HepG2 (cell line): ENCODE measurements around the gene MATN1. TPM values are rescaled to one million over a fixed set of nuclear protein-coding genes. Genes with fewer than 3 reads are reported as not detected.

Source experiments
- ATAC-seq: fragments of 200-7000 bp; cut with Tn5 transposase; 3 replicates; pipeline ENCODE4 v1.9.1; 2020; ENCODE audit warnings: mild to moderate bottlenecking, moderate library complexity
- BruUV-seq: library from RNA; stranded (reverse); fragments of 400-500 nt; replicated peaks from 2 replicates; lab custom pipeline; 2021; lab: Mats Ljungman, UMichigan
- CTCF ChIA-PET: fragments of 300-600 bp; formaldehyde crosslinking; extraction: SDS; loops from one replicate; lab custom pipeline; 2021; ENCODE audit warnings: low total read pairs, inconsistent platforms, low intra/inter-chr PET ratio; lab: Yijun Ruan, JAX
- POLR2A ChIA-PET: fragments of 350-600 bp; sonication (Branson Sonifier 250); formaldehyde crosslinking; loops from one replicate; lab custom pipeline; 2020; ENCODE audit warnings: antibody characterized with exemption, inconsistent platforms; lab: Yijun Ruan, JAX
- DNase-seq: peaks from one replicate; pipeline ENCODE4 v3.0.0-alpha.2; 2015; ENCODE audit warnings: low spot score
- FAIRE-seq: peaks from 3 replicates; lab custom pipeline; 2011; peaks lifted over from hg19 to GRCh38; lab: Jason Lieb, UNC
- H2AFZ ChIP-seq: one replicate; pipeline ENCODE4 v1.6.1; 2011; ENCODE audit warnings: low read length, inconsistent platforms
- H3K27ac ChIP-seq: fragments of 300-600 bp; 3 replicates; pipeline ENCODE4 v1.8.0; 2011; ENCODE audit warnings: mixed run types, mild to moderate bottlenecking, mixed read lengths, low read length, inconsistent platforms; ENCODE audit not compliant: insufficient read depth; ENCODE audit errors: extremely low read length
- H3K27me3 ChIP-seq, 2 experiments: fragments of 200-600 bp in 1 of 2; 2 replicates in 1 of 2; 3 replicates in 1 of 2; pipeline versions ENCODE4 v1.6.0 to v1.8.0; 2011; ENCODE audit warnings: low read length in 2 of 2, mild to moderate bottlenecking in 2 of 2, moderate library complexity in 2 of 2, inconsistent platforms in 1 of 2; ENCODE audit not compliant: insufficient read depth in 2 of 2, control insufficient read depth in 1 of 2
- H3K36me3 ChIP-seq, 2 experiments: fragments of 200-600 bp in 1 of 2; replicated peaks in 1 of 2; 2 replicates in 1 of 2; 3 replicates in 1 of 2; pipeline versions ENCODE4 v1.5.1 to v1.8.0; 2011; ENCODE audit warnings: low read length in 2 of 2, inconsistent platforms in 1 of 2; ENCODE audit not compliant: insufficient read depth in 2 of 2, control insufficient read depth in 1 of 2
- H3K4me1 ChIP-seq: 2 replicates; pipeline ENCODE4 v1.5.1; 2012; ENCODE audit warnings: low read length, inconsistent platforms; ENCODE audit not compliant: insufficient read depth
- H3K4me2 ChIP-seq: 2 replicates; pipeline ENCODE4 v1.6.0; 2011; ENCODE audit warnings: low read depth, low read length, inconsistent platforms
- H3K4me3 ChIP-seq, 3 experiments: fragments of 200-600 bp in 1 of 3; sonication (generic), shearing (Covaris generic) in 1 of 3; replicated peaks in 1 of 3; 2 replicates each; pipeline ENCODE4 v1.5.1; 2011 to 2016; ENCODE audit warnings: low read length in 3 of 3, inconsistent platforms in 2 of 3, low read depth in 2 of 3, mild to moderate bottlenecking in 2 of 3, control low read depth in 1 of 3, mixed read lengths in 1 of 3; ENCODE audit not compliant: insufficient read depth in 1 of 3
- H3K79me2 ChIP-seq: one replicate; pipeline ENCODE4 v1.6.1; 2011; ENCODE audit warnings: low read length, inconsistent platforms; ENCODE audit not compliant: insufficient read depth
- H3K9ac ChIP-seq: 2 replicates; pipeline ENCODE4 v1.6.0; 2011; ENCODE audit warnings: mild to moderate bottlenecking, low read depth, low read length, inconsistent platforms; ENCODE audit not compliant: insufficient read depth
- H3K9me3 ChIP-seq: 2 replicates; pipeline ENCODE4 v1.5.1; 2012; ENCODE audit warnings: mild to moderate bottlenecking, low read length
- H4K20me1 ChIP-seq: 2 replicates; pipeline ENCODE4 v1.6.0; 2011; ENCODE audit warnings: inconsistent platforms, mild to moderate bottlenecking, low read length, moderate library complexity; ENCODE audit not compliant: insufficient read depth
- KAT7 ChIP-seq: IDR thresholded peaks from 2 replicates; pipeline ENCODE4 v1.6.1; 2018; ENCODE audit warnings: borderline replicate concordance, missing compliant biosample characterization
- MBNL3 ChIP-seq: fragments of 250-450 bp; sonication (Bioruptor Pico); conservative IDR thresholded peaks from 2 replicates; pipeline ENCODE4 v1.8.0; 2022; ENCODE audit warnings: mild to moderate bottlenecking, inconsistent platforms
- MYNN ChIP-seq: sonication (generic); formaldehyde crosslinking; IDR thresholded peaks from 2 replicates; pipeline ENCODE4 v1.4.0; 2020; ENCODE audit warnings: mild to moderate bottlenecking, low read depth, missing genetic modification reagents
- ZMYM3 ChIP-seq: sonication (generic); formaldehyde crosslinking; IDR thresholded peaks from 2 replicates; pipeline ENCODE4 v1.5.1; 2020; ENCODE audit warnings: mild to moderate bottlenecking, missing genetic modification reagents
- ZNF407 ChIP-seq: sonication (generic); formaldehyde crosslinking; IDR thresholded peaks from one replicate; pipeline ENCODE4 v1.5.1; 2020; ENCODE audit warnings: mild to moderate bottlenecking, missing genetic modification reagents; ENCODE audit errors: not compliant biosample characterization
- ZNF629 ChIP-seq: sonication (generic); formaldehyde crosslinking; conservative IDR thresholded peaks from 2 replicates; pipeline ENCODE4 v1.5.0; 2020; ENCODE audit warnings: missing genetic modification reagents
- ZNF687 ChIP-seq: sonication (generic); formaldehyde crosslinking; IDR thresholded peaks from 2 replicates; pipeline ENCODE4 v1.5.1; 2020; ENCODE audit warnings: mild to moderate bottlenecking, missing genetic modification reagents, moderate library complexity
- ZNF709 ChIP-seq: sonication (generic); formaldehyde crosslinking; IDR thresholded peaks from 2 replicates; pipeline ENCODE4 v1.5.0; 2020; ENCODE audit warnings: mild to moderate bottlenecking, missing genetic modification reagents
- WGBS: methylation state at CpG from one replicate; pipeline ENCODE4 v1.1.6; 2017; ENCODE audit warnings: low lambda C conversion rate; 5-methylcytosine and 5-hydroxymethylcytosine counted together
- in situ Hi-C: cut with HindIII; loops from 2 replicates; pipeline ENCODE4 v1.10.0; 2017; ENCODE audit warnings: low pct_unique_long_range_greater_than_20kb; ENCODE audit not compliant: extremely low pct_ligation_motif_present
- intact Hi-C: fragments of 100-400 bp; cut with micrococcal nuclease; formaldehyde crosslinking; loops from one replicate; pipeline ENCODE4 v1.10.0; 2022; ENCODE audit not compliant: unreplicated experiment
- polyA plus RNA-seq, 8 experiments: library from polyadenylated mRNA; depleted of rRNA in 3 of 8; stranded (reverse) in 7 of 8; unstranded in 1 of 8; fragments of >200 nt; fragmentation: Illumina TruSeq in 4 of 8; extraction: Trizol in 4 of 8; gene quantifications; 2 replicates each; pipeline versions ENCODE4 v1.2.1 to v1.2.3, GENCODE V29; 2011 to 2016; ENCODE audit warnings: low read depth in 4 of 8, missing spikeins in 1 of 8, mixed read lengths in 1 of 8; ENCODE audit not compliant: insufficient read depth in 1 of 8
- total RNA-seq, 5 experiments: library from RNA; depleted of rRNA; stranded (reverse); fragments of >200 nt; fragmentation: Illumina TruSeq; extraction: Trizol; gene quantifications; 2 replicates each; pipeline ENCODE4 v1.2.3, GENCODE V29; 2016; ENCODE audit warnings: low read depth in 1 of 5

The MATN1 gene
- total and polyA plus RNA-seq, 2 of the 13 experiments (the other 11 are each of a cell fraction or from before 2014, with no cell fraction given): 0.04 to 0.05 TPM

- ChIA-PET CTCF (no interaction called here), POLR2A (interaction anchor here (0.9 to 2.3 kb wide), 3 partner anchors 12 to 37 kb away, joined by 3 to 9 read pairs (median 5); partner anchors contain the start of gene LAPTM5)
- Histone ChIP-seq H3K79me2 (no peaks in the 10 kb centered on the region), H3K27me3 (no peaks in the 10 kb centered on the region), H3K27ac (no peak overlapping the region), H3K4me3 (no peak overlapping the region), H3K4me1 (peaks cover 84% of the 10 kb centered on the region), H3K4me2 (peak overlapping the region; percentile 61), H3K9me3 (no peaks in the 10 kb centered on the region), H3K9ac (no peak overlapping the region), H4K20me1 (no peaks in the 10 kb centered on the region), H2AFZ (no peak overlapping the region), H3K36me3 (no peaks in the 10 kb centered on the region)
- ATAC-seq: peak; percentile 31
- BruUV-seq: no TSS peak
- in situ Hi-C loops (no loop called here), intact Hi-C loops (no loop called here)
- DNase-seq: no peak
- FAIRE-seq: no peak
- 31% methylated on average over 2 of the region's 4 CpGs for WGBS
- TF ChIP-seq ZMYM3 (CRISPR knock-in tag) (0 out of 2 replicates have a peak, but pooled peaks have one; percentile 1), KAT7 (CRISPR knock-in tag) (no peak), ZNF687 (CRISPR knock-in tag) (0 out of 2 replicates have a peak, but pooled peaks have one; percentile 16), ZNF629 (CRISPR knock-in tag) (0 out of 2 replicates have a peak, but pooled peaks have one; percentile 35), ZNF407 (CRISPR knock-in tag) (no peak), ZNF709 (no peak), MYNN (no peak), MBNL3 (CRISPR knock-in tag) (no peak)
Observed at GRCh38 chr1:30745834-30746208, 22.4 kb upstream of the MATN1 start.
